Heart right ventricle (tissue), 16 donors: ENCODE measurements around the gene TRPM1. TPM values are rescaled to one million over a fixed set of nuclear protein-coding genes. Genes with fewer than 3 reads are reported as not detected.

Source experiments
- ATAC-seq, 8 donors: fragments of 200-7000 bp; cut with Tn5 transposase; one replicate each; pipeline ENCODE4 v1.9.1; 2020; ENCODE audit warnings: mild to moderate bottlenecking in 8 of 8, moderate library complexity in 8 of 8, moderate number of reproducible peaks in 1 of 8
- DNase-seq, 2 donors: peaks; one replicate each; pipeline ENCODE4 v3.0.0-alpha.2; 2020
- H3K27ac ChIP-seq, 10 donors: fragments of 200-600 bp; sonication (generic) in 2 of 10; one replicate each; pipeline versions ENCODE4 v1.5.0 to v1.8.0; 2020 to 2022; ENCODE audit warnings: mild to moderate bottlenecking in 3 of 10
- H3K27me3 ChIP-seq, 7 donors: fragments of 200-600 bp; one replicate each; pipeline ENCODE4 v1.8.0; 2021 to 2022; ENCODE audit warnings: mild to moderate bottlenecking in 2 of 7
- H3K36me3 ChIP-seq, 9 donors: fragments of 200-600 bp; sonication (generic) in 1 of 9; one replicate each; pipeline versions ENCODE4 v1.5.0 to v1.8.0; 2020 to 2022; ENCODE audit warnings: mild to moderate bottlenecking in 2 of 9
- H3K4me1 ChIP-seq, 9 donors: fragments of 200-600 bp; sonication (generic) in 1 of 9; one replicate each; pipeline versions ENCODE4 v1.5.0 to v1.8.0; 2020 to 2022; ENCODE audit warnings: mild to moderate bottlenecking in 4 of 9
- H3K4me3 ChIP-seq, 10 donors: fragments of 200-600 bp; sonication (generic) in 2 of 10; one replicate each; pipeline versions ENCODE4 v1.5.0 to v1.8.0; 2020 to 2022; ENCODE audit warnings: mild to moderate bottlenecking in 7 of 10, moderate library complexity in 2 of 10
- H3K9me3 ChIP-seq, 11 donors: fragments of 200-600 bp in 10 of 11; sonication (generic) in 2 of 11; one replicate each; pipeline versions ENCODE4 v1.5.0 to v1.8.0; 2013 to 2022; ENCODE audit warnings: mild to moderate bottlenecking in 2 of 11, control low read depth in 1 of 11, moderate library complexity in 1 of 11
- CTCF ChIP-seq, 9 donors: fragments of 200-600 bp; sonication (generic) in 2 of 9; IDR thresholded peaks; one replicate each; pipeline versions ENCODE4 v1.5.0 to v1.8.0; 2021 to 2022; ENCODE audit warnings: antibody characterized with exemption in 9 of 9, mild to moderate bottlenecking in 5 of 9, moderate library complexity in 1 of 9
- WGBS, 2 donors: extraction: QIAGEN DNeasy Blood & Tissue Kit; methylation state at CpG; one replicate each; pipeline ENCODE4 v1.1.7; 2013; ENCODE audit warnings: inconsistent platforms in 1 of 2; 5-methylcytosine and 5-hydroxymethylcytosine counted together
- intact Hi-C, 10 donors: fragments of 100-400 bp; cut with DNase I; formaldehyde crosslinking; loops; one replicate each; pipeline versions ENCODE4 v1.11.1 to v1.14.2; 2022
- polyA plus RNA-seq, 2 donors: library from polyadenylated mRNA; stranded (reverse); fragments of 200-250 nt; gene quantifications; one replicate each; pipeline ENCODE4 v1.2.3, GENCODE V29; 2013
- total RNA-seq, 10 donors: library from RNA; stranded (reverse); fragmentation: NEBNext Ultra II Directional in 3 of 10; extraction: Animal tissue kit (Norgen Biotek cat#: 25700) in 3 of 10; gene quantifications; one replicate each; pipeline versions ENCODE4 v1.2.1 to v1.2.4, GENCODE V29; 2021 to 2023
- donor health status: Arrhythmogenic right ventricular cardiomyopathy.
- donor health status: ischemic (EF 13 %, LVEDD 7.1; RV severe dilation, severe dysfunction).
- donor health status: healthy with polysubstance abuse.
- donor health status: DM: no; HTN: yes; CAD: no.
- donor health status: DM: no; HTN: no; CAD: no.
- donor health status: ischemic (EF 25% LVEDD 6.9; RV normal size, moderate dysfunction).
- donor health status: ischemic (EF 25% LVEDD 5.7; RV mildly dilated, moderate dysfunction).
- donor health status: healthy.
- donor health status: DM: yes; HTN: yes; CAD: no.
- donor health status: Ischemic cardiomyopathy.
- donor health status: ischemic (EF 35%, LVEDD 5.7; RV mildly dilated, moderate dysfunction).
- donor health status: nonischemic (EF 11% LVEDD 7.7; RV severe dilation, severe dysfunction).
- donor health status: DM: yes; HTN: yes; CAD: no.
- donor health status: PGD.
- donor health status: ischemic (EF 29% LVEDD 5.4; RV normal size, mild dysfunction).
- donor health status: nonischemic (EF 23%, LVEDD 6.1; RV moderate dilation, normal function).

Gene TRPM1
- total and polyA plus RNA-seq, 12 donors, result 0.06 TPM; not detected in 11

GRCh38 chr15:31049111-31049510 is 52.4 kb downstream of the TRPM1 start:
- intact Hi-C loops, result no loop called here
- Histone ChIP-seq H3K4me1 (peaks cover 0 to 20% (median 0%) of the 10 kb centered on the region in 9 donors), H3K27me3 (no peaks in the 10 kb centered on the region), H3K27ac (peak overlapping the region in 1 of 10 donors; percentile 9), H3K9me3 (no peaks in the 10 kb centered on the region), H3K4me3 (no peak overlapping the region), H3K36me3 (no peaks in the 10 kb centered on the region)
- TF ChIP-seq CTCF (IDR thresholded peaks at IDR 0.05), result no peak
- WGBS, 2 donors, result 77 to 87% methylated on average over 10 of the region's 10 CpGs
- ATAC-seq (no peak), DNase-seq (no peak)

DNA sequence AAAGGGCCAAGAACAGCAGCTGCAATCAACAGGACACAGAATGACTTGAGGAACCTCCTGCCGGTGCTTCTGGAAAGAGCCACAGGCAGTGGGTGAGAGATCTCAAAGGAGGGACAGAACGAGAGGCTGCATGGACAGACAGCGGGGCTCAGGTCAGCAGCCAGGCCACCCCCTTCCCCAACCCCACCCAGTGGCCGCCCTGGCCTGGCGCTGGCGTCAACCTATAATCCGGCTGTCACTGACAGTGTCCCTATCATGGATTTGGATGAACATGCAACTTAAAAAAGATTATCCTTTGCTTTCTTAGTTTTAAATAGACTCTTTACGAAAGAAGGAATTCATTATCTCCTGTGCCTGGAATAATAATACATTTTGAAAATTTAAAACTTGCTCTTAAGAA is 54.1 kb downstream of the TRPM1 start:
- ATAC-seq (no peak), DNase-seq (no peak)
- H3K9me3 ChIP-seq, result no peaks in the 10 kb centered on the region
- peaks cover 0 to 20% (median 0%) of the 10 kb centered on the region in 9 donors for H3K4me1 ChIP-seq
- H3K27ac ChIP-seq, result no peak overlapping the region
- no peaks in the 10 kb centered on the region for H3K27me3 ChIP-seq
- TF ChIP-seq CTCF (IDR thresholded peaks at IDR 0.05), result no peak
- no peaks in the 10 kb centered on the region for H3K36me3 ChIP-seq
- WGBS, 2 donors, result 84 to 89% methylated on average over 8 of the region's 8 CpGs
- intact Hi-C loops, result no loop called here
- no peak overlapping the region for H3K4me3 ChIP-seq

DNA sequence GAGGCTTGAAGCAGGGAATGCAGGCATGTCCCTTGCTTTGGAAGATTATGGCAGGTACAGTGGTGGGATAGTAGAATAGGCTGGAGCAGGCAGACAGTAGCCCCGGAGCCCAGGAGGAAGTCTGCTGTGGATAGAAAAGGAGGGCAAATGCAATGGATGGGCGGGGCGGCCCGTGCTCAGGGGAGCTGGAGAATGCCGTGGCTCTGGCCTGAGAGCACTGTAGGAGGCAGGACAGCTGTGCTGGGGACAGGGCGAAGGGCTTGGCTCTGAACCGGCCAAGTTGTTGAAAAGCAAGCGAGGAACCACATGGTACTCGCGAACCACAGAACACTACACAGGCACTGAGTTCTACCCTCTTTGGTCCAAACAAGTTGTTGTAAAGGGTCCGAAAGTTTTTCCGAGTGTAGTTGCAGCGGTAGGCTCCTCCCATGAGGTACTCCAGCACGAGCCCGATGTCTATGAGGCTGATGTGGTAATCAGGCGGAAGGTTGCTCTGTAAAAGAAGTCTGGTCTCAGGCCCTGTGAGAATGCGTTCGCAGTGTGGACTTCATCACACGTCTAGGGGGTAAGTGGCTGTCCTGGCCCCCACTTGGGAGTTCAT is 54.7 kb downstream of the TRPM1 start:
- Histone ChIP-seq H3K4me1 (peaks cover 0 to 20% (median 0%) of the 10 kb centered on the region in 9 donors), H3K4me3 (no peak overlapping the region), H3K36me3 (no peaks in the 10 kb centered on the region), H3K27ac (no peak overlapping the region), H3K27me3 (no peaks in the 10 kb centered on the region), H3K9me3 (no peaks in the 10 kb centered on the region)
- intact Hi-C loops, result no loop called here
- ATAC-seq (peak in 3 of 8 donors; percentile 14 to 38 (median 26)), DNase-seq (no peak)
- TF ChIP-seq CTCF (IDR thresholded peaks at IDR 0.05), result no peak
- 77 to 79% methylated on average over 19 of the region's 19 CpGs for WGBS, 2 donors

GRCh38 chr15:31045606-31046005 is 55.9 kb downstream of the TRPM1 start:
- Histone ChIP-seq H3K4me3 (no peak overlapping the region), H3K9me3 (no peaks in the 10 kb centered on the region), H3K4me1 (peaks cover 0 to 20% (median 0%) of the 10 kb centered on the region in 9 donors), H3K27ac (no peak overlapping the region), H3K36me3 (no peaks in the 10 kb centered on the region), H3K27me3 (no peaks in the 10 kb centered on the region)
- no peak for DNase-seq
- WGBS, 2 donors, result 84 to 86% methylated on average over 3 of the region's 3 CpGs
- ATAC-seq, result no peak
- intact Hi-C loops, result no loop called here
- no peak for TF ChIP-seq CTCF (IDR thresholded peaks at IDR 0.05)
